ENCODE measurements around the gene SYNRG. TPM values are rescaled to one million over a fixed set of nuclear protein-coding genes. Genes with fewer than 3 reads are reported as not detected.

The SYNRG gene
- polyA plus RNA-seq, 1 of the 3 experiments (the other 2 are of a cell fraction): 8.9 TPM

DNA sequence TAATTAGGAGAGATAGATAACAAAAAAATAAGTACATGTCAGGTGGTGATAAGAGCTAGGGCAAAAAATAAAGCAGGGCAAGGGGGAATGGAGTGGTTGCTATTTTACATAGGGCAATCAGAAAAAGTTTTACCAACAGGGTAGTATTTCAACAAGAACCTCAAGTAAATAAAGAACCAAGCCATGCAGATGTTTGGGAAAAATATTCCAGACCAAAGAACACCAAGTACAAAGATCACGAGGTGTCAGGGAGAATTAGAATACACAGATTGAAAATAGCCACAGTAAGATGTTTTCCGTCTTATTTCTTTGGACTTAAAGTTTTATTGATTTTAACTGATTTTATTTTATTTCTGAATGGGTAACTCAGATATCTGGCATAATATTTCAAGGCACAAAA, 11.1 kb downstream of the SYNRG start:
- POLR2A ChIA-PET: no interaction called here
- H4K20me1 ChIP-seq (ENCODE audit: insufficient read depth): no peaks in the 10 kb centered on the region; the same call in 1 of the 2 replicates
- peaks cover 57 to 58% of the 10 kb centered on the region in 2 experiments for H3K36me3 ChIP-seq (replicated peaks in 1 of 2; ENCODE audit: control insufficient read depth in 1 of 2, insufficient read depth in 2 of 2, low read length in 1 of 2)
- TF ChIP-seq FOXM1 (IDR thresholded peaks at IDR 0.05; ENCODE audit: low read depth): no peak
- TF ChIP-seq SMC3 (IDR thresholded peaks at IDR 0.05; ENCODE audit: low read depth, low read length): no peak
- TF ChIP-seq, protein P1, sequence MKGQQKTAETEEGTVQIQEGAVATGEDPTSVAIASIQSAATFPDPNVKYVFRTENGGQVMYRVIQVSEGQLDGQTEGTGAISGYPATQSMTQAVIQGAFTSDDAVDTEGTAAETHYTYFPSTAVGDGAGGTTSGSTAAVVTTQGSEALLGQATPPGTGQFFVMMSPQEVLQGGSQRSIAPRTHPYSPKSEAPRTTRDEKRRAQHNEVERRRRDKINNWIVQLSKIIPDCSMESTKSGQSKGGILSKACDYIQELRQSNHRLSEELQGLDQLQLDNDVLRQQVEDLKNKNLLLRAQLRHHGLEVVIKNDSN (IDR thresholded peaks at IDR 0.05; ENCODE audit: borderline replicate concordance, low read depth): no peak
- TF ChIP-seq, protein P2, sequence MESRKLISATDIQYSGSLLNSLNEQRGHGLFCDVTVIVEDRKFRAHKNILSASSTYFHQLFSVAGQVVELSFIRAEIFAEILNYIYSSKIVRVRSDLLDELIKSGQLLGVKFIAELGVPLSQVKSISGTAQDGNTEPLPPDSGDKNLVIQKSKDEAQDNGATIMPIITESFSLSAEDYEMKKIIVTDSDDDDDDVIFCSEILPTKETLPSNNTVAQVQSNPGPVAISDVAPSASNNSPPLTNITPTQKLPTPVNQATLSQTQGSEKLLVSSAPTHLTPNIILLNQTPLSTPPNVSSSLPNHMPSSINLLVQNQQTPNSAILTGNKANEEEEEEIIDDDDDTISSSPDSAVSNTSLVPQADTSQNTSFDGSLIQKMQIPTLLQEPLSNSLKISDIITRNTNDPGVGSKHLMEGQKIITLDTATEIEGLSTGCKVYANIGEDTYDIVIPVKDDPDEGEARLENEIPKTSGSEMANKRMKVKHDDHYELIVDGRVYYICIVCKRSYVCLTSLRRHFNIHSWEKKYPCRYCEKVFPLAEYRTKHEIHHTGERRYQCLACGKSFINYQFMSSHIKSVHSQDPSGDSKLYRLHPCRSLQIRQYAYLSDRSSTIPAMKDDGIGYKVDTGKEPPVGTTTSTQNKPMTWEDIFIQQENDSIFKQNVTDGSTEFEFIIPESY (IDR thresholded peaks at IDR 0.05; ENCODE audit: borderline replicate concordance, low read depth): no peak
- no peak for TF ChIP-seq YY1 (IDR thresholded peaks at IDR 0.05; ENCODE audit: low read depth)
- TF ChIP-seq, protein P3, sequence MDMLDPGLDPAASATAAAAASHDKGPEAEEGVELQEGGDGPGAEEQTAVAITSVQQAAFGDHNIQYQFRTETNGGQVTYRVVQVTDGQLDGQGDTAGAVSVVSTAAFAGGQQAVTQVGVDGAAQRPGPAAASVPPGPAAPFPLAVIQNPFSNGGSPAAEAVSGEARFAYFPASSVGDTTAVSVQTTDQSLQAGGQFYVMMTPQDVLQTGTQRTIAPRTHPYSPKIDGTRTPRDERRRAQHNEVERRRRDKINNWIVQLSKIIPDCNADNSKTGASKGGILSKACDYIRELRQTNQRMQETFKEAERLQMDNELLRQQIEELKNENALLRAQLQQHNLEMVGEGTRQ (IDR thresholded peaks at IDR 0.05; ENCODE audit: borderline replicate concordance, low read depth, low read length): no peak
- TF ChIP-seq FOXJ3 (CRISPR knock-in tag; IDR thresholded peaks at IDR 0.05): no peak
- no peak for TF ChIP-seq EZH2phosphoT487 (IDR thresholded peaks at IDR 0.05; ENCODE audit: borderline replicate concordance, low read depth)
- no peak for TF ChIP-seq GATA2 (CRISPR knock-in tag; IDR thresholded peaks at IDR 0.05)
- TF ChIP-seq SIN3A (IDR thresholded peaks at IDR 0.05; ENCODE audit: borderline replicate concordance, low read depth, low read length): no peak
- TF ChIP-seq CHD2 (IDR thresholded peaks at IDR 0.05; ENCODE audit: low read length, partially characterized antibody): no peak
- no peak for TF ChIP-seq TEAD4 (IDR thresholded peaks at IDR 0.05; ENCODE audit: borderline replicate concordance, insufficient read depth)
- no peak for TF ChIP-seq GABPA (IDR thresholded peaks at IDR 0.05; ENCODE audit: low read depth)
- TF ChIP-seq, protein P4, sequence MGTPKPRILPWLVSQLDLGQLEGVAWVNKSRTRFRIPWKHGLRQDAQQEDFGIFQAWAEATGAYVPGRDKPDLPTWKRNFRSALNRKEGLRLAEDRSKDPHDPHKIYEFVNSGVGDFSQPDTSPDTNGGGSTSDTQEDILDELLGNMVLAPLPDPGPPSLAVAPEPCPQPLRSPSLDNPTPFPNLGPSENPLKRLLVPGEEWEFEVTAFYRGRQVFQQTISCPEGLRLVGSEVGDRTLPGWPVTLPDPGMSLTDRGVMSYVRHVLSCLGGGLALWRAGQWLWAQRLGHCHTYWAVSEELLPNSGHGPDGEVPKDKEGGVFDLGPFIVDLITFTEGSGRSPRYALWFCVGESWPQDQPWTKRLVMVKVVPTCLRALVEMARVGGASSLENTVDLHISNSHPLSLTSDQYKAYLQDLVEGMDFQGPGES (IDR thresholded peaks at IDR 0.05; ENCODE audit: low read depth, low read length): no peak
- TF ChIP-seq NFIC (IDR thresholded peaks at IDR 0.05; ENCODE audit: borderline replicate concordance): no peak
- TF ChIP-seq ELF1 (IDR thresholded peaks at IDR 0.05): no peak
- no peak for TF ChIP-seq EP300 (IDR thresholded peaks at IDR 0.05; ENCODE audit: borderline replicate concordance in 1 of 2, low read depth in 1 of 2, low read length in 1 of 2)
- no peak for TF ChIP-seq RCOR1 (IDR thresholded peaks at IDR 0.05; ENCODE audit: low read length)
- TF ChIP-seq RFX5 (IDR thresholded peaks at IDR 0.05; ENCODE audit: low read length): no peak
- TF ChIP-seq, protein P5, sequence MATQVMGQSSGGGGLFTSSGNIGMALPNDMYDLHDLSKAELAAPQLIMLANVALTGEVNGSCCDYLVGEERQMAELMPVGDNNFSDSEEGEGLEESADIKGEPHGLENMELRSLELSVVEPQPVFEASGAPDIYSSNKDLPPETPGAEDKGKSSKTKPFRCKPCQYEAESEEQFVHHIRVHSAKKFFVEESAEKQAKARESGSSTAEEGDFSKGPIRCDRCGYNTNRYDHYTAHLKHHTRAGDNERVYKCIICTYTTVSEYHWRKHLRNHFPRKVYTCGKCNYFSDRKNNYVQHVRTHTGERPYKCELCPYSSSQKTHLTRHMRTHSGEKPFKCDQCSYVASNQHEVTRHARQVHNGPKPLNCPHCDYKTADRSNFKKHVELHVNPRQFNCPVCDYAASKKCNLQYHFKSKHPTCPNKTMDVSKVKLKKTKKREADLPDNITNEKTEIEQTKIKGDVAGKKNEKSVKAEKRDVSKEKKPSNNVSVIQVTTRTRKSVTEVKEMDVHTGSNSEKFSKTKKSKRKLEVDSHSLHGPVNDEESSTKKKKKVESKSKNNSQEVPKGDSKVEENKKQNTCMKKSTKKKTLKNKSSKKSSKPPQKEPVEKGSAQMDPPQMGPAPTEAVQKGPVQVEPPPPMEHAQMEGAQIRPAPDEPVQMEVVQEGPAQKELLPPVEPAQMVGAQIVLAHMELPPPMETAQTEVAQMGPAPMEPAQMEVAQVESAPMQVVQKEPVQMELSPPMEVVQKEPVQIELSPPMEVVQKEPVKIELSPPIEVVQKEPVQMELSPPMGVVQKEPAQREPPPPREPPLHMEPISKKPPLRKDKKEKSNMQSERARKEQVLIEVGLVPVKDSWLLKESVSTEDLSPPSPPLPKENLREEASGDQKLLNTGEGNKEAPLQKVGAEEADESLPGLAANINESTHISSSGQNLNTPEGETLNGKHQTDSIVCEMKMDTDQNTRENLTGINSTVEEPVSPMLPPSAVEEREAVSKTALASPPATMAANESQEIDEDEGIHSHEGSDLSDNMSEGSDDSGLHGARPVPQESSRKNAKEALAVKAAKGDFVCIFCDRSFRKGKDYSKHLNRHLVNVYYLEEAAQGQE (IDR thresholded peaks at IDR 0.05; ENCODE audit: low read depth, low read length): no peak
- no peaks in the 10 kb centered on the region for H3K9me3 ChIP-seq
- H3K9me2 ChIP-seq: no peaks in the 10 kb centered on the region
- DNase-seq: no peak
- no peak overlapping the region for H2AFZ ChIP-seq (ENCODE audit: low read depth)
- WGBS (ENCODE audit: low lambda C conversion rate): 92% methylated on average over 2 of the region's 2 CpGs
- peaks cover 7% of the 10 kb centered on the region for H3F3A ChIP-seq (replicated peaks; ENCODE audit: insufficient read depth)
- no peak overlapping the region for H3K4me2 ChIP-seq
- H3K4me3 ChIP-seq (ENCODE audit: low read depth in 2 of 2, low read length in 1 of 2): no peak overlapping the region
- H3K27ac ChIP-seq (ENCODE audit: low read depth in 2 of 2, low read length in 1 of 2): no peak overlapping the region
- no peaks in the 10 kb centered on the region for H3K4me1 ChIP-seq (ENCODE audit: control insufficient read depth in 1 of 2, insufficient read depth in 2 of 2, low read depth in 1 of 2, low read length in 1 of 2)
- no peaks in the 10 kb centered on the region for H3K27me3 ChIP-seq (ENCODE audit: insufficient read depth)
- peaks cover 40% of the 10 kb centered on the region for H3K79me2 ChIP-seq (ENCODE audit: insufficient read depth)
- CTCF ChIA-PET: no interaction called here
- no peak overlapping the region for H3K9ac ChIP-seq

Measured in SK-N-SH (cell line).